GM10847 (cell line): Measurements from ENCODE around the gene GUCY2D.

ENCODE experiments used
- POLR2A ChIP-seq: IDR thresholded peaks from 2 replicates; pipeline ENCODE4 v1.6.1; 2011; ENCODE audit not compliant: insufficient read length; ENCODE audit errors: extremely low read depth

GUCY2D gene

DNA sequence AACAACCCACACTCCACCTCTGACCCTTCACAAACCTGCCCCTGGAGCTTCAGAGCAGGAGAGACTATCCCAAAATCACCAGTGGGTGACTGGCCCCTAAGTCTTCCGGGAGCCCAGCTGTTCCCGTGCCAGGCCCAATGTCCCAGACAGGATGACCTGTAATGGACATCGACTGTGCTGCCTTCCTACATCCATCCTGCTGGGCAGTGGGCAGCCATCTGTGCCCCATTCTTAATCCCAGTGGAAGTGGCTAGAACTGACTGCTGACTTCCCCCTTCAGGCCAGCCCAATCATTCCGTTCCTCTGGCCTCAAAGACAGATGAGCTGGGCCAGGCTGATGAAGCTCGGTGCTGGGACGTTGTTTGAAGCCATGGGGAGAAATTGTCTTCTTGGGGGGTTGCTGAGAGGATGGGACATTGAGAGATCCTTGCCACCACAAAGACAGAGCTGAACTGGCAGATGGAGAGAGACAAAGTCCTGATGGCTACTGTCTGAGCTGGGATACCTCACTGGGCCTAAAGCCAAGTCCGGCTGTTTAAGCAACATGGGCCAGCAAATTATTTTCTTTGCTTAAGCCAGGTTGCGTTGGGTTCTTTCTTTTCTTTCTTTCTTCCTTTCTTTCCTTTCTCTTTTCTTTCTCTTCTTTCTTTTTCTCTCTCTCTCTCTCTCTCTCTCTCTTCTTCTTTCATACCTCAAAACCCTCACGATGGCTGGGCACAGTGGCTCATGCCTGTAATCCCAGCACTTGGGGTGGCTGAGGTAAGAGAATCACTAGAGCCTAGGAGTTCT is 18.6 kb downstream of the GUCY2D start:
- no peak for TF ChIP-seq POLR2A

DNA sequence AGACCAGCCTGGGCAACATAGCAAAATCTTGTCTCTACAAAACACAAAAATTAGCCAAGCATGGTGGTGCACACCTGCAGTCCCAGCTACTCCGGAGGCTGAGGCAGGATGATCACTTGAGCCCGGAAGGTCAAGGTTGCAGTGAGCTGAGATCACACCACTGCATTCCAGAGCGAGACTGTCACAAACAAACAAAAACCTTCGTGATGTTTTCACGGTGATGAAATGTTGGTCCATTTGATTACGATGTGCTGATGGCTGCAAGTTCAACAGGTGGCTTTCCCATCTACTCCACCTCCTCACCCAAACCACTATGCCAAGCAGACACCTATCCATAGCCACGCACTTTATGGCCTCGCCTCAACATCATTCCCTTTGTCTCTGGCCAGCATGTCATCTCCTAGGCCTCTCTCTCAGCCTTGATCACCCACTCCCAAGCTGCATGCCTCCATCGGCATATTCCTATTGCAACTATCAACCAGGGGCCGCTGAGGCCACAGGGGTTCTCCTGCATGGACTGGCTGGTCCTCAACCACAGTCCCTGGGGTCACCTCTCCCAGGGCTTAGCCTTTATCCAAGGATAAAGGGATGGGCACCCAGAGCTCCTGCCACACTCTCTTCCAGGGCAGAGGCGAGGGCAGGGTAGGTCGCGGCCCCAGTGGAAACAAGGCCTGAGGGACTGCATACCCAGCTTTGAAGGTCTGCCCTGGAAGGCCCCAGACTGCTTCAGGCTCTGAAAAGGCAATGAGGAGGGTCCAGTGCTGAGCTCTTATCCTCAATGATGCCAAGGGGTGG is 19.3 kb downstream of the GUCY2D start:
- no peak for TF ChIP-seq POLR2A

DNA sequence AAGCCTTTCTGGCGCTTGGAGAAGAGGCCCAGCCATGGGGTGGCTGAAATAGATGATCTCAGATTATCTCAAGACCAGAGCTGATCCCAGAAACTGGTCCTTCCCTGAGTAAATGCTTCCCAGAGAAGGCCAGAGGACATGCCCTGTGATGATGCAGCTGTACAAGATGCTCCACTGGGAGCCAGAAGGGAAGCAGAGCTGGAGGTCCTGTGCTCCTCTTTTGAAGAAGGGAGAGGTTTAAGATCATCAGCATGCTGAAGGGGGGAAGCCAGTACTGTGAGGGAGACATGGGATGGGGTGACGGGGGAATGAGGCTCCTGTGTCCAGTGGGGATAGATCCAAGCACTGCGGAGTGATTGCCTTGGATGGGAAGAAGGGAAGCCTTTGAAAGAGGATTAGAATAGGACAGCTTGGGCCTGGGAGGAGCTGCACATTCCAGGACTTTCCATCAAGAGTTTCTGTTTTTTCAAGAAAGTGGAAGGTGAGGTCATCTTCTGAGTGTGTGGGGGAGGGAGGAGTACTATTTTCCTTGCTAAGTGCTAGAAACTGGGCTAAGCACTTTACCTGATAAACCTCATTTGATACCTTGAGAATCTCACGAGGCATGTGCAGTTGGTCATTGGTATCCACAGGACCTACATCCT is 20.1 kb downstream of the GUCY2D start:
- TF ChIP-seq POLR2A, result no peak

DNA sequence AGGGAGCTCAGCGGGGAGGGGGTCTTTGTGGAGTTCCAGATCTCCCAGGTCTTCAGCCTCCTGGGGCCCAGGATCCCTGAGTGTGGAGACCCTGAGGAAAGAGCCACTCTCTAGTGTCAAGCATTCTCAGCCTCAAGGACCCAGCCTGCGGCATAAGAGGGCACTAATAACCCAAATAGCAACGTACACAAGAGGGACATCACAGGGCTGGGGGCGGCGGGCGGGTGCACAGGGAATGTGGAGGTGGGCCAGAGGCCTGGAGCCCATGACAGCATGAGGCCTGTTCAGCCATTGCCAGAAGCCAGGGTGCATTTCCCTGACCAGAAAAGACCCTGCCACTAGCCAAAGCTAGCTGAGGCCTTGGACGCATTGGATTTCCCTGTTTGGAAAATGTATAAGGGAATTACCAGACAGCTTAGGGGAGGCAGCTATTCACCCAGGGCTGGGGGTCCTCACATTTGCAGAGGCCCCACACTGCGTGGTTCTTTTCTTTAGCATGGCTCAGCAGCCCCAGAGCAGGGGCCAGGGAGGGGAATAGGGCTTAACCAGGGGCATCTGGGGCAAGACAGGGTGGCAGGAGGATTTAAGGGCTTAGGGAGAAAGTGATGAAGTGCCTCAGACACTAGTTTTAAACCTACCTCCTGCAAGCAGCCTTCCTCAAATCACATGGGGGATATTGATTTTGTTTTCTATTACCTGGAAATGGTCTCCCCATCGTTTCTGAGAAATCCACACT is 22.9 kb downstream of the GUCY2D start:
- no peak for TF ChIP-seq POLR2A

DNA sequence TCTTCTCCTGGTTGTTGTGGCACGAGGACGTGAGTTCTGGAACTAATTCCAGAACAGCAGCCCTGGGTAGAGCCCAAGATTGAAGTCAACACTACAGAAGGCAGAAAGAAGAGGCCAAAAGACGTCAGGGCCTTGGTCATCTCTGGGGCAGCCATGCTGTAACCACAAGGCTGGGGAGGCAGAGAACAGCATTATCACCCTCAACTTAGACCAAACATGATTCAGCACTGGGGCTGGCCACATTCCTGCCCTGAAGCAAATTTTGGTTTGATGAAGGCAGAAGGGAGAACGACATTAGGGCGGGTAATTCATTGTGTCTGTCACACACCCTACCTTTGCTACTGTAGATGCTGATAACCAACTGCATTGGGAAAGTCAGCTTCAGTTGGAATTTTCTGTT is 26.7 kb downstream of the GUCY2D start:
- TF ChIP-seq POLR2A, result no peak

DNA sequence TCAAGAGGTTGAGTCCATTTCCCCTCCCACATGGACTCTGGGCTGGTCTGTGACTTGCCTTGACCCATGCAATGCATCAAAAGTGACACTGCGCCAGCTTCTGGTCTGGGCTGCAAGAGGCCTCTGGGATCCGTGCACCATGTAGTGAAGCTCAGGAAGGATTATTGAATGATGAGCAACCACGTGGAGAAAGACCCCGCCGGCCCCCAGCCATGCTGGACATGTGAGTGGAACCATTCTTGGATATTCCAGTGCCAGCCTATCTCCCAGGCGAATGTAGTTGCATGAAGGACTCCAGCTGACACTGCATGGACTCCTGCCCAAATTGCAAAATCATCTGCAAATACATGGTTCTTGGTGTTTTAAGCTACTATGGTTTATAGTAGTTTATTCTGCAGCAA is 28.8 kb downstream of the GUCY2D start:
- no peak for TF ChIP-seq POLR2A

DNA sequence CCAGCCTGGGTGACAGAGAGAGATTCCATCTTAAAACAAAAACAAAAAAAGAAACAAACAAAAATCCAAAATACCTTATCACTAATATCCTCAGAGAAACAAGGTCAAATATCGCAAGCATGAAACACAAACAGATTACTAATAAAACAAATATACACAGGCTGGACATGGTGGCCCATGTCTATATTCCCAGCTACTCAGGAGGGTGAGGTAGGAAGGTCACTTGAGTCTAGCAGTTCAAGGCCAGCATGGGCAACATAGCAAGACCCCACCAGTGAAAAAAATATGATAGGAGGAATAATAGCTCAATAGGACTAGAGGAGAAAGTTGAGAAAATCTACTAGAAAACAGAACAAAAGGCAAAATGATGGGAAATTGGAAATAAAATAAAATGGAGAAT is 29.5 kb downstream of the GUCY2D start:
- TF ChIP-seq POLR2A, result no peak

DNA sequence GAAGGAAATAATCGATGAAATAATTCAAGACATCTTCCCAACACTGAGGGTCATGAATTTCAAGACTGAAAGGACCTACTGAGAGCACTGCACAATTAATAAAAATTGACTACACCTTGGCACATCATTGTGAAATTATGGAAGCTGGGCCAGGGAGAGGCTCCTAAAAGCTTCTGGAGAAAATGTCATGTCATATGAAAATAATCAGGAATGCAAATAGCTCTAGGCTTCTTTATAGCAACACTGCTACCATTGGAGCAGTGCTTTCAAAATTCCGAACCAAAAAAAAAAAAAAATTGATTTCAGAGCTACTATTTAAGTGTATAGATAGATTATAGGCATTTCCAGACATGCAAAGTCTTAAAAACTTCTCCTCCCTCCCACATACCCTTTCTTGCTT is 30.0 kb downstream of the GUCY2D start:
- no peak for TF ChIP-seq POLR2A

DNA sequence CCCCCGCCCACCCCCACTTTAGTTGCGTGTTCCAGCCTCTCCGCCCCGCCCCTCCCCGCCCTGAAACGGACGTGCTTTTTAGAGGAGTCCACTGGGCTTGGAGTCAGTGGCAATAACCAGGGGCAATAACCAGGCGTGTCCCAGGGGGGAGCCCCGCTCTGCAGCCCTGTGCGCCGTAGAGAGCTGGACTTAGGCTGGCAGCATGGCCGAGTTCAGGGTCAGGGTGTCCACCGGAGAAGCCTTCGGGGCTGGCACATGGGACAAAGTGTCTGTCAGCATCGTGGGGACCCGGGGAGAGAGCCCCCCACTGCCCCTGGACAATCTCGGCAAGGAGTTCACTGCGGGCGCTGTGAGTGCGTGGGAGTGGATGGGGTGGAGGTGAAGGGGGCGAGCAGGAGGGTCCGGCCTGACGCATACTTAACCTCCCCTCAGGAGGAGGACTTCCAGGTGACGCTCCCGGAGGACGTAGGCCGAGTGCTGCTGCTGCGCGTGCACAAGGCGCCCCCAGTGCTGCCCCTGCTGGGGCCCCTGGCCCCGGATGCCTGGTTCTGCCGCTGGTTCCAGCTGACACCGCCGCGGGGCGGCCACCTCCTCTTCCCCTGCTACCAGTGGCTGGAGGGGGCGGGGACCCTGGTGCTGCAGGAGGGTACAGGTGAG is 36.7 kb downstream of the GUCY2D start, which contains the start of gene ALOX15B:
Gene ALOX15B, plus strand, starts transcription at position 106 of the 657 bp plus-strand sequence. Its CDS starts 97 bp downstream, at position 203.
- no peak for TF ChIP-seq POLR2A

DNA sequence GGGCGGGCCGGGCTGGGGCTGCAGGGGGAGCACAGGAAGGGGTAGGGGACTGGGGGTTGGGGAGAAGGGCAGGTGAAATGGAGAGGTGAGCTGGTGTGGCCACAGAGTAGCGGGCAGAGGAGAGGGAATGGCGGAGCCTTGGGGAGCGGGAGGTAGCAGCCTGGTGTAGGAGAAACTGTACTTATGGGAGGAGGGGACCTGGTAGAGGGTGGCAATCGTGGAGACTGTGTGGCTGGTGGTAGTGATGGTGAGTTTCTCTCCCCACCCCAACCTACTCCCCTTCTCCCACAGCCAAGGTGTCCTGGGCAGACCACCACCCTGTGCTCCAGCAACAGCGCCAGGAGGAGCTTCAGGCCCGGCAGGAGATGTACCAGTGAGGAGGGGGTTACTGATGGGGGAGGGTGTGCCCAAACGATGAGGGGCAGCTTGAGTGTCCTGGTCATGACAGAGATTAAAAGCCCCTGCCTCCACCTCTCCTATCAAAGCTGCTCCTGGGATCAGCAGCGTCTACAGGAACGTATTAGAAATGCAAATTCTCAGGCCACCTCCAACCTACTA is 37.3 kb downstream of the GUCY2D start:
- TF ChIP-seq POLR2A, result no peak

DNA sequence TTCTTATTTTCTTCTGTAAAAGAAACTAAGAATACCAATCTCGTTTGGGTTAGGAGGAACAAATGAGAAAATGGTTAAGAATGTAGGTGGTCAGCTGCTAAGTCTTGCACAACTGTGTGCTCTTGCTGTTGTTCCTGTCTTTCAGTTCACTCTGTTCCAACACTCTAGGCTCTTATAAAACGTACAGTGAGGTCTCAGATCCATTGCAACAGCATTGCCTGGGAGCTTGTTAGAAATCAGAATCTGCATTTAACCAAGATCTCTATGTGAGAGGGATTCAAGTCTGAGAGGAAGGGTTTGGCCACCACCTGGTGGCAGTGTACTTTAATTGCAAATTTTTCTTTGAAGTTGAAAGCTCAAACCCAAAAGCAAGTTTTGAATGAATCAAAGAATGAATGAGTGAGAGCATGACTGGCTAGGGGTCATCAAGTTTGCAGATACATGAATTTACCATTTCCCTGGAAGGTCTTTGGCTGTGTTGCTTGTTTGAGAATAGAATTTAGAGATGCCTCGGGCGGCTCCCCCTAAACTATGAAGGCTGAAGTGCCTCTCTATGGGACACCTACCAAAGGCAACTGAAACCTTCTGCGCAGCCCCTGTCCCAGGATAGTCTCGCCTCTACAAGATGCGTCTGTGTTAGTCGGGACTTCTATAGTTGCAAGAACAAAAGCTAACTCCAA is 39.0 kb downstream of the GUCY2D start:
- no peak for TF ChIP-seq POLR2A

DNA sequence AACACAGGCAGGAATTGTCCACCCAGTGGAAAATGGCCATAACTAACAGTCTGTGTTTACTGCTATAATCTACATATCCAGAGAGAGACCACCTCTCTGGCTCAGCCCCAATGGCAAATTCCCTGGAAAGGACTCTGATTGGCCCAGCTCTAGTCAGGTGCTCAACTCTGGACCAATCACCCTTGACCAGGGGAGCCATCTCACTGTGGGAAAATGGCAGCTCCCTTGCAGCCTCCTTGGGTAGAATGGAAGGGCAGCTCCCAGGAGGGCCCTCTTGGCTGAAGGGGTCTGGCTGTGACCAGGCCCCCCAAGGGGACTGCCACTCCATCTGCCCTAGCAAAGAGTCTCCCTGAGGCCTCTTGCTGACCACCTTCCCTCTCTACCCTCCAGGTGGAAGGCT is 39.6 kb downstream of the GUCY2D start:
- TF ChIP-seq POLR2A, result no peak

DNA sequence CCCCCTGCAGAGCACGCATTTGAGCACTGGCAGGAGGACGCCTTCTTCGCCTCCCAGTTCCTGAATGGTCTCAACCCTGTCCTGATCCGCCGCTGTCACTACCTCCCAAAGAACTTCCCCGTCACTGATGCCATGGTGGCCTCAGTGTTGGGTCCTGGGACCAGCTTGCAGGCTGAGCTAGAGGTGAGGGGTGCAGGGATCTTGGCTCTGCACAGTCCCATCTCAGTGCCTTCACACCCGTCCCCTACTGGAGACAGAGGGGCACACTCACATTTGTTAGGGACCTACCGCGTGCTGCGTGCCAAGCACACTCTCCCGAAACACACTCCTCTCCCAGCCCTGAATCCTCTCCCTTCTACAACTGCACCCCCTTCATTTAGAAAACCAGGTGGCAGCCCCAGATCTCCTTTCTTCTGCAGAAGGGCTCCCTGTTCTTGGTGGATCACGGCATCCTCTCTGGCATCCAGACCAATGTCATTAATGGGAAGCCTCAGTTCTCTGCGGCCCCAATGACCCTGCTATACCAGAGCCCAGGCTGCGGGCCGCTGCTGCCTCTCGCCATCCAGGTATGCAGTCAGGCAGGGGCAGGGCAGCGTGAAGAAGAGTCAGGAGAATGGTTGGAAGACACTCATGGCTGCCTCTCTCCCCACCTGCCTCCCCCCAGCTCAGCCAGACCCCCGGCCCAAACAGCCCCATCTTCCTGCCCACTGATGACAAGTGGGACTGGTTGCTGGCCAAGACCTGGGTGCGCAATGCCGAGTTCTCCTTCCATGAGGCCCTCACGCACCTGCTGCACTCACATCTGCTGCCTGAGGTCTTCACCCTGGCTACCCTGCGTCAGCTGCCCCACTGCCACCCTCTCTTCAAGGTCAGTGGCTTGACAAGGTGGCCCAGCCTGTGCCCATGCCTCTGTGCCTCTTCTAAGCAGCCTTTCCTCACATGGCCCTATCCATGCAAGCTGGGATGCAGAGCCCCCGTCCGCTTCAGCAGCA is 42.7 kb downstream of the GUCY2D start:
- TF ChIP-seq POLR2A, result no peak
